HUDEP-2 (cell line): ENCODE results near the gene CCDC185.
"Not testable (repeated sequence)": the region's sequence is repeated elsewhere in the genome, so short reads cannot be mapped to it uniquely, and the experiment has no call there.

ENCODE experiments used
- DNase-seq, 76 experiments: peaks; one replicate each; lab custom pipeline; 2025; ENCODE audit not compliant: unreplicated experiment in 76 of 76; lab: John Stamatoyannopoulos, UW

CCDC185 gene

DNA sequence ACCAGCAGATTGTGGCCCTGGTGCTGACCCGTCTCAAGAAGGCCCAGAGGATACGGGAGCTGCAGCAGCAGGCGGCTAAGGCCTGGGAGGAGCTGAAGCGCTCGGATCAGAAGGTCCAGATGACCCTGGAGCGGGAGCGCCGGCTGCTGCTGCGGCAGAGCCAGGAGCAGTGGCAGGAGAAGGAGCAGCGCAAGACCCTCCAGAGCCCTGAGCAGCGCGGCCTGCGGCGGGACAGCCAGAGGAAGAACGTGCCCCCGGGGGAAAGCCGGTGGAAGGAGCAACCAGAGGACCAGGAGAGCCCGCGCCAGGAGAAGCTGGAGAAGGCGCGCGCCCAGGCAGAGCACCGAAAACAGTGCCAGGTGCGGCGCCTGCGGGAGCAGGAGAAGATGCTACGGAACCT lies 1.0 kb downstream of the CCDC185 start:
- DNase-seq: no peak

DNA sequence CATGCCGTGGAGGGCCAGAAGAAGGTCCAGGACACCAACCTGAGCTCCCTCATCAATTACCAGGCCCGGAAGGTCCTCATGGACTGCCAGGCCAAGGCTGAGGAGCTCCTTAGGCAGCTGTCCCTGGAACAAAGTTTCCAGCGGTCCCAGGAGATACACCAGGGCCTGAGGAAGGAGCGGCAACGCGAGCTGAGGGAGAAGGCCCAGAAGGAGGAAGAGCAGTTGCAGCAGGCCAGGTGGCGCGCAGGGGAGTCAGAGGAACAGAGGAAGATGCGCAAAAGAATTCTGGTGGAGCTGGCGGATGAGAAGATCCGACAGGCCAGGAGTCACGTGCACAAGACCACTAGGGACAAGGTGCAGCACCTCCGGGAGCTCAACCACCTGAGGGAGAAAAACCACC lies 1.5 kb downstream of the CCDC185 start:
- no peak for DNase-seq

DNA sequence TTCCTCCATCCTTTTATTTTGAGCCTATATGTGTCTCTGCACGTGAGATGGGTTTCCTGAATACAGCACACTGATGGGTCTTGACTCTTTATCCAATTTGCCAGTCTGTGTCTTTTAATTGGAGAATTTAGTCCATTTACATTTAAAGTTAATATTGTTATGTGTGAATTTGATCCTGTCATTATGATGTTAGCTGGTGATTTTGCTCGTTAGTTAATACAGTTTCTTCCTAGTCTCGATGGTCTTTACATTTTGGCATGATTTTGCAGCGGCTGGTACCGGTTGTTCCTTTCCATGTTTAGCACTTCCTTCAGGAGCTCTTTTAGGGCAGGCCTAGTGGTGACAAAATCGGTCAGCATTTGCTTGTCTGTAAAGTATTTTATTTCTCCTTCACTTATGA lies 6.2 kb downstream of the CCDC185 start:
- DNase-seq: not testable (repeated sequence)

DNA sequence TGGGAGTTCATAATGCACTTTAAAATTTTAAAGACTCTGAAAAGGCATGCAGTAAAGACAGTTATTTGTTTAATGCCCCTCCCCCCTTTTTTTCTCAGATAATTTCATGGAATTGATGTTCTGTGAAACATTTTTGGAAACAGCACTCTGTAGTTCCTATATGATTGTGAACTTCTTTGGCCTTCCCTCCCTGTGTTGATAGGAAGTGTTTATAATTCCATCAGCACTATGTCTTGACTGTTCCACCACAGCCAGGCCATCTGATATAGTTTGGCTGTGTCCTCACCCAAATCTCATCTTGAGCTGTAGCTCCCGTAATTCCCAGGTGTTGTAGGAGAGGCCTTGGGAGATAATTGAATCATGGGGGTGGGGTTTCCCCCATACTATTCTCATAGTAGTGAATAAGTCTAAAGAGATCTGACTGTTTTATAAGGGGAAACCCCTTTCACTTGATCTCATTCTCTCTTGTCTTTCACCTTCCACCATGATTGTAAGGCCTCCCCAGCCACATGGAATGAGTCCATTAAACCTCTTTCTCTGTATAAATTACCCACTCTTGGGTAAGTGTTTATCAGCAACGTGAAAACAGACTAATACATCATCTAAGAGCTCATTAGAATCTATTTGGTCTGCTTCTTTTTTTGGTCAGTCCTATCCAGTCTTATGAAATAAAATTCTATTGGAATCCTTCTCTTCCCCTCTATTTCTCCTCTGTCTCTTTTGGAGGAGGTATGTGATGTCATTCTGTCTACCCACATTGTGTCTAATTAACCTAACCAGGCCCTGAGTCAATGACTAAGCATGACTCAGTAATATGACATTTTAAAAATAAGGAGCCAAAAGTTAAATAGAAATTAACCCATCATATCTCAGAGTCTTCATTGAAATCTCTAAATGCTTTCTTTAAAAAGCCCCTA lies 8.9 kb downstream of the CCDC185 start:
- no peak for DNase-seq

DNA sequence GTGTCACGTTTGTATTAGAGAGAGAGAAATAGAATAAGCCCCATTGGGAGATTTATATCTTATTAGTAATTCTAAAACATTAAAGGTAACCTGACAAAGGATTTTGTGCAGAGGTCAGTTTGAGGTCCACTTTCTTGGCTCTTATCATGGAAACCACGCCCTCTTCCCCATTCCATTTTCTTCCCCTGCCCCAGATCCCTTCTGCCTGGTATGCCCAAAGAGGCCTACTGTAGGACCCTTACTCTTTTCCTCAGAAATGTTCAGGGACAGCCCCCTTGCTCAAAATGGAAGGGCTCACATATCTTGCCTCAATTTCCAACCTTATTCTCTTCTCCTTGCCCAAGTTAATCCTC lies 9.6 kb downstream of the CCDC185 start:
- DNase-seq: no peak

DNA sequence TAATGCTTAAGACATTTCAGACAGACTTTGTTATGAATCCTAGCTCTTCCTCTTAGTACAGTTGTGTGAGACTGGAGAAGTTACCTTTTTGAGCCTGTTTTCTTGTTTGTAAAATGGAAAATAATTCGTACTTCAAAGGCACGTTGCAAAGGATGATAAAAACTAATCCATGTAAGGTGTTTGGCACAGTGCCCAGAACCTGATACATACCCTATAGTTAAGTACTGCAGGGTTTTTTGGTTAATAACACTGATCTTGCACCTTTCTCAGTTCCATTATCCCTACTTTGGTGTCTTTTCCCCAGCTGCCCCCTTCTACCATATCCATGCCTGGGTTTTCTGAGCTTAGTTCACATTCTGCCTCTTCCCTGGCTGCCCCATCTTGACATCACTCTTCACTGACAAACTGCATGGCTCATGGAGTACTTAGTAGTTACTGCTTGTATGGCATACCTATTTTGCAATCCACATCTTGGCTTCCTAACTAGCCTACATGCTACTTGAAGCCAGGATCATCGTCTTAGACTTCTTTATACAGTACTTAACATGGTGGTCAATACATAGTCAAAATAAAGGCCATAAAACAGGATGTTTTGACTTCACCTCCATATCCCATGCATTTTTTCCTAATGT lies 10.1 kb downstream of the CCDC185 start:
- peak in 3 of 76 experiments; percentile 2 to 10 (median 8) for DNase-seq

DNA sequence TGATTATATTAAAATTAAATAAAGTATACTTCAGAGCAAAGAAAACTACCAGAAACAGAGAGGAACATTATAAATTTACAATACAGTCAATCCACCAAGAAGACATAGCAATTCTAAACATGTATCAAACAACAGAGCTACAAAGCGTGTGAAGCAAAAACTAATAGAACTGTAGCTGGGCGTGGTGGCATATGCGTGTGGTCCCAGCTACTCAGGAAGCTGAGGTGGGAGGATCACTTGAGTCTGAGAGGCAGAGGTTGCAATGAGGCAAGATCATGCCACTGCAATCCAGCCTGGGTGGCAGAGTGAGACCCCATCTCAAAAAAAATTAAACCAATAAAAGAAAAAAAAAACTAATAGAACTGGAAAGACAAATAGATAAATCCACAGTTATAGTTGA lies 12.3 kb downstream of the CCDC185 start:
- DNase-seq: no peak

DNA sequence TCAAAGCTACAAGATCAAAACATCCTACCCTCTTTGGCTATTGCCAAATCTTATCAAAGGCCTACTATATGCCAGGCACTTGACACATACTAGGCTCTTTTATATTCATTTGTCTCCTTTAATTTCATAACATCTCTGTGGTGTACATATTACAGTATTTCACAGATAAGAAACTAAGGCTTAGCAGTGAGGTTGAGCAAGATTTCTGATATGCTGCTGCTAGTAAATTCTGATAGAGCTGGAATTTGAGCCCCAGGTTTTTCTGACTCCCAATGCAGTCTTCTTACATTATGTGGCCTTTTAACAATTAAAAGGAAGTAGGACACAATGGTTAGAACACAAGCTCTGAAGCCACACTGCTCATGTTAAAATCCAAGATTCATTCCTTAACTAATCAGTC lies 16.8 kb downstream of the CCDC185 start:
- DNase-seq: no peak

DNA sequence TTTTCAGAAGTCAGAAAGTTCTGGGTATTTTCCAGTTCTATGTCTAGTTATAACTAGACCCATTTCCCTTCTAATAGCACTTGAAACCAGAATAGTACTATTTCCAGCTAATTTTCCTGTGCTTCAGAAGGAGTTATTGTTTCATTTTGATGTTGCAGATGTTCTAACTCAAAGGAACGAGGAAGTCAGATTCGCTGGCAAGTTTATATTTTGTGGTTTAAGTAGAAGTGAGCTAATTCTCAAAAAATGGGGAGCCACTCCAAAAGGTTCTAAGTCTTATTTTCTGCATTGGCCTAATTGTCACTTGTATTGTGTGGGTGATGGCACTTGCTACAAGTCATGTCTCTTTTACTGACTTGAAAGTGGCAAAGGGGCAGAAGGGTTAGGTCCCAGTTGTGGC lies 18.1 kb downstream of the CCDC185 start:
- DNase-seq: no peak

DNA sequence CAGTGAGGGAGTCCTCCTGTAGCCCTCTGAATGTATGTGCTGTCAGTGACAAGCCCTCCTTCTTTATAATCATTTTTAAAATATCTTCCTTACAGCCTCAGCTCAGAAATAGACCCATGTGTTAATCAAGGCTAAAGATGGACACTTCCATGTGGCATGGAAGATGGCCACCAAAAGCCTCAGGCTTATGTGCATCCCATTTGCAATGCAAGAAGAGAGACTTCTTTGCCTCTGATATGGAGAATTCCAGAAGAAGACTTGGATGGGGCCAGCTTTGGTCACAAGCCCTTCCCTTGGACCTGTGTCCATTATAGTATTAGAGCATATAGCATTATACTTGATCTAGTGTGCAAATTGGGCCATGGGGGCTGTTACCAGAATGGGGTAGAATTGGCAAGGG lies 18.5 kb downstream of the CCDC185 start:
- DNase-seq: no peak

DNA sequence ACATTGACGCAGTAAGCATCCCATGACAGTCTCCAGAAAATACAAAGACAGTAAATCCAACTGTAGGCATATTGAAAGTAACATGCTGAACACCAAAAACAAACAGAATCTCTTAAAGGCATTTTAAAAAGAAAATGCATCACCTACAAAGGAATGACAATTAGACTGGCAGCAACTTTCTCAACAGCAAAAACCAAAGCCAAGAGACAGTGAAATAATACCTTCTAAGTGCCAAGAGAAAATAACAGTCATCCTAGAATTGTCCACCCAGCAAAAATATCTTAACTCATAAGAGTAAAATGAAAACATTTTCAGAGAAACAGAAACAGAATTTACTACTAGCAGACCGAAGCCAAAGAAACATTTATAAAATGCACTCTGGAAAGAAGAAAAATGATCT lies 20.0 kb downstream of the CCDC185 start:
- DNase-seq: no peak

DNA sequence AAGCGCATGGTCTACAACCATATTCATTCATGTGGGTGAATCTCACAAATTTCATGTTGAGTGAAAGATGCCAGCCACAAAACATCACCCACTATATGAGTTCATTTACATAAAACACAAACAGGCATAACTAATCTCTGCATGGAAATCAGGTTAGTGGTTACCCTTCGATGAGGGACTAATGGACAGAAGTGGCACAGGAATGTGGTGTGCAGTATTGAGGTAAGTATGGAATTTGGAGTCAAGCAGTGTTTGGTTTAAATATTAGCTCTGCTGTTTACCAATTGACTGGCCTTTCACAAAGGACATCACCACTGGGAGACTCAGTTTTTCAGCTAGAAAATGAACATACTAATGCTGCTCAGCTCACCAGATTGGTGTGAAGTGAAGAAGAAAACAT lies 24.2 kb downstream of the CCDC185 start:
- DNase-seq: no peak

DNA sequence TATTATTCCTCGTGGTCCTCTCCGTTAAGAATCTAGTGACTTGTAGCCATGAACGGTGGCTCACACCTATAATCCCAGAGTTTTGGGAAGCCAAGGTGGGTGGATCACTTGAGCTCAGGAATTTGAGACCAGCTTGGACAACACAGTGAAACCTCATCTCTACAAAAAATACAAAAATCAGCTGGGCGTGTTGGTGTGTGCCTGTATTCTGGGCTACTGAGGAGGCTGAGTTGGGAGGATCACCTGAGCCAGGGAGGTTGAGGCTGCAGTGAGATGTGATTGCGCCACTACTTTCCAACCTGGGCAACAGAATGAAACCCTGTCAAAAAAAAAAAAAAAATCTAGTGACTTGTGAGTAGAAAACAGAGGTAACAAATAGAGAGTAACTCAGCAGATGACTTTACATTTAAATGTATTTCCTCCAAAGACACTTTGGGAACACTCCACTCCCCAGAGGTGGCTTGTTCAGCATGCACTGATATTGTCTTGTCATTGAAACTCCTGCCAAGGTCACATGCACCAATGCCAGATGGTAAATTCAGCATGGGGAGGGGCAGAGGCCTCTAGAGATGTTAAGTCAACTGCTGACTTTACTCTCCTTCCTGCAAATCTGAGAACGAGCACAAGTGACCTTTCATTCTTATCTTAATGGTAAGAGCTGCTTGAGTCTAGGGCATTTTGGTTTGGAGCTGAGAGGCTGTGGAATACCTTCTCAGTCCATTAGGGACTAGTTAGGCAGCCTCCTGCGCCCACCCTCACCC lies 24.9 kb downstream of the CCDC185 start:
- no peak for DNase-seq

DNA sequence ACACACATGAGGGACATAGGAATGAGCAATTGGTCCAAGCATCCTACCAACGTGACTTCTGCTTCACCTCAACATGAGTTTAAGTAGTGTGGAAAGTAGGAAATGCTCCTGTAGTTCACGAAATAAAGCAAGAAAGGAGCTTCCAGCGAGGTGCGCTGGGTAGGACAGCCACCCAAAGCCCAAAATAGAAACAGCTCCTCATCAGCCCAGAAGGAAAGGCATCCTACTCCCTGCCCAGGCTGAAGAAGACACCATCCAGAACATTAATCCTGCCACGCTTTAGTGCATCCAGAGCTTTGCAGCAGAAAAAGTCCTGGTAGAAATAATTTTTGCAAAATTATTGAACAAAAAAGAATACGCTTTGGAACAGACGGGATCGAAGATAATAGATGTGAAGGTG lies 25.9 kb downstream of the CCDC185 start:
- DNase-seq: no peak

DNA sequence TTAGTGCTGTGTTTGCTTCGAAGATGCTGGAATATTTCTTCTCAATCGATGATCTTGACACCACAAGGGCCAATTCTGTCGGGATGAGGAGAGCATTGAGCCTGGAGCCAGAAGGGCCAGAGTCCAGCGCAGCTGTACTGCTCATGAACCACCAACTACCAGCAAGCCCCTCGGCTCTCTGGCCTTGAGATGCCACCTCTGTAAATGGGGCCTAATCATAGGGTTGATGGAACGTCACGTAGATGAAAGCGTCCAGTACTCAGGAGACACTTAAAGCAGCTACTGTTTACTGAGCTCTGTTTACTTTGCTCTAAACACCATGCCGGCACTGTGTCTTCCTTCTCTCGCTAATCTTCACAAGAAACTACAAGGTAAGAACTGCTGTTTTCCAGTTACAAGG lies 26.3 kb downstream of the CCDC185 start:
- no peak for DNase-seq

DNA sequence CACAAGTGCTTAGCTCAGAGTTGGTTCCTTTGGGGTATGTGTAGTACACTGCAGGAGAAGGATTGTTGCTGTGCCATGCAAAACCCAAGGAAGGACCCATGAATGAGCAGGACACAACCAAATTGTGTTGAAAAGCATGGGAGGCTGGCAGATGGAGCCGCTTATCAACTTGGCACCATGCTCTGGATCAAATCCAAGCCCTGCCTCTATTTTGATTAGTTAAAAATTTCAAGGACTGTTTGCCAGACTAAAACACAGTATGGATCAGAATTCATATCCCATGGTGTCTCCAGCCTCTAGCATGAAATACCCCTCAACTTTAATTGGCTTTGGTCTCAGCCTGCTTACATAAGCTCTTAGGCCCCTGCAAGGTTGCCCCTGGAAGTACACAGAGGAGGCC lies 27.8 kb downstream of the CCDC185 start:
- peak in 3 of 76 experiments; percentile 1 to 2 (median 1) for DNase-seq

DNA sequence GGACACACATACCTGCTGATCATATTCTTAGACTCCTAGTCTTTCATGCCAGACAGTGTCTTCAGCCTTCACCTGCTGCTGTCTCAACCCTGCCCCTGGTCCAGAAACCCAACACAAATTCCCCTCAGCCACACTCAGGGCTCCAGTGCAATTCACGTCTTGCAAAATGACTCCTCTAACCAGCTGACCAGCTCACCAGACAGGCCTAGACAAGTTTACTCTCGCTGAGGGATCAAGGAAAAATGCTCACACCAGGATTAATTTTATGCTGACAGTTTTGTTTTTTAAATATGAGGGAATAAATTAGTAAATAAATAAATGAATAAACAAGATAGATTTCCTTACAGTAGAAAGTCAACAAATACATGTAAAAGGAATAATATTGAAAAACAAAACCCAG lies 28.5 kb downstream of the CCDC185 start:
- DNase-seq: no peak

DNA sequence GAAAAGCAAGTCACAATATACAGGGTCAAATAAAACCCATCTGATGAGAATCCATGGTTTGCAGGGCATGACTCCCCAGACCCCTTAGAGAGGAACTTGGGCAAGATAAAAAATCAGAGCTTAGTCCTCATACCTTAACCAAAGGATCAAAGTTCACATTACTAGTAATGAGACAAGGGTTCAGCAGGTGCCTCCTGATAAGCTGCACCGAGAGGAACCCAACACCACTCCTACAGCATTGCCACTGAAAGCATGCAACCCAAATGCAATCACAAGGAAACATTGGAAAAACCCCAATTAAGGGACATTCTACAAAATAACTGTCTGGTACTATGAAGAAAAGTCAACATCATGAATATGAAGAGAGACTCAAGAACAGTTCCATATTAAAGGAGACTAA lies 29.7 kb downstream of the CCDC185 start:
- no peak for DNase-seq

DNA sequence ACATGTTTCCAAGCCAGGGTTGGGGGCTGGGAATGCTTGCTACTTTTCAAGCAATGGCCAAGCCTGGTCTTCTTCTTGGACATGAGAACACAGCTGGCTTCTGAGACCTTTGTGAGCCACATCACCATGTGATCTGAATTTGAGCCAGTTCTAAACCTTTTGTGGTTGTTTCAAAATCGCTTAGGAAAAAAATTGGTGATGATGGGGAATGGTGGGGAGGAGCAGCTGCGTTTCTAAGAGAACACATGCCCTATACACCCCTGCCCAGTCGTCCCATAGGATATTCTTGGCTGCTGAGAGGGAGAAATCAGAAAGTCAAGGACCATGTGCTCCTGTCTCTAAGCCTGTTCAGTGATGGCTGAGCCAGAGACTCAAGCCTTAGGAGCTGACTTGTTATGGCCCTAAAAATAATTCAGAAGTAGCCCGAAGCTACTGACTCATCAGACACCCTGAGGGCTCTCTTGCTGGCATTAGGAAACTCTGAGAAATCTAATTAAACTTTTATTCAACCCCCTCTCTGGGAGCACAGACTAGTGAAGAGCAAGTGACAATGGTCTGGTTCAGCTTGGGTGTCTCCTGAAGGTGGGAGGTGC lies 30.5 kb downstream of the CCDC185 start:
- no peak for DNase-seq

DNA sequence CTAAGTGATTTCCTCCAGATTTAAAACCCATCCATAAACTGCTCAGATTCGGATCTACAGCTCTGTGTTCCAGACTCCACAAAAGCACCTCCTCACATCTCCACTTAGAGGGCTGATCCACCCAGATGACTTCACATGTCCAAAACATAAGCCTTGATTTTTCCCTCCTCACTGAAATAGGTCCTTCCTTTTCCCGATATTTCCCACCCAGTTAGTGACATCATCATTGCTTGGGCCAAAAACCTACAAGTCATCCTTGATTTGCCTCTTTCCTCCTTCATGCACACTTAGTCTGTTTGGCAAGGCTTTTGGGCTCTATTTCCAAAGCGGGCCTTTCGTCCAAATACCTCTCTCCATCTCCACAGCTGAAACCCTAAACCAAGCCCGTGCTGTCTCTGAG lies 32.3 kb downstream of the CCDC185 start:
- DNase-seq: no peak

DNA sequence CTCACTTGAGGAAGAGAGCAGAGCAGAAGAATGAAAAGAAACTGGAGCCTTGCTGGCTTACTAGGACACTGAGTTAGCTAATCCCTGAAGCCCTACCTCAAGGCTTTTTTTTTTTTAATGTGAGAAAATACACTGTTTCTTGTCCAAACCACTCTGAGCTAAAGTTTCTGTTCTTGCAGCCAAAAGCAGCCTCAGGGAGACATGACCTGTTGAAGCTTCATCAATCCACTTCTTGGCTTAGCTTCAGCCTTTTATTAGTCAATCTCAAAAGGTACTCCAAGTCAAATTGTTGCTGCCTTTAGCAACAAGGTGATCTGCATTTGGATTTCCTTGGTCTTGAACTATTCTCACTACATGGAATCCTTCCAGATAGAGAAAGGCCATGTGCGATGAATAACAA lies 33.7 kb downstream of the CCDC185 start:
- no peak for DNase-seq
